MCF 10A (cell line): Measurements from ENCODE around the gene TREML4. TPM values are rescaled to one million over a fixed set of nuclear protein-coding genes. Genes with fewer than 3 reads are reported as not detected.
A peak's percentile ranks its signal among the peaks of the same experiment; 100 is the strongest.

ENCODE experiments used
- BruUV-seq: library from RNA; stranded (reverse); fragments of 400-500 nt; replicated peaks from 2 replicates; lab custom pipeline; 2021; lab: Mats Ljungman, UMichigan
- CTCF ChIA-PET: fragments of 300-600 bp; sonication (Branson Sonifier 250); formaldehyde crosslinking; extraction: SDS; loops from one replicate; lab custom pipeline; 2021; ENCODE audit warnings: antibody characterized with exemption, inconsistent platforms; lab: Yijun Ruan, JAX
- POLR2A ChIA-PET: fragments of 300-600, 350-650 bp; sonication (Branson Sonifier 250); formaldehyde crosslinking; extraction: SDS; loops from one replicate; lab custom pipeline; 2020; ENCODE audit warnings: antibody characterized with exemption, inconsistent platforms; lab: Yijun Ruan, JAX
- DNase-seq: peaks from one replicate; pipeline ENCODE4 v3.0.0-alpha.2; 2018; ENCODE audit not compliant: unreplicated experiment
- H3K27ac Mint-ChIP-seq: one replicate; pipeline ENCODE4 v1.8.0; 2022; ENCODE audit warnings: mild to moderate bottlenecking, low read depth, mixed read lengths; ENCODE audit not compliant: unreplicated experiment
- H3K27me3 Mint-ChIP-seq: one replicate; pipeline ENCODE4 v1.8.0; 2022; ENCODE audit warnings: mixed read lengths; ENCODE audit not compliant: insufficient read depth, unreplicated experiment
- H3K36me3 Mint-ChIP-seq: one replicate; pipeline ENCODE4 v1.8.0; 2022; ENCODE audit warnings: mild to moderate bottlenecking, moderate library complexity, mixed read lengths; ENCODE audit not compliant: insufficient read depth, unreplicated experiment
- H3K4me1 Mint-ChIP-seq: one replicate; pipeline ENCODE4 v1.8.0; 2022; ENCODE audit warnings: mixed read lengths; ENCODE audit not compliant: insufficient read depth, unreplicated experiment
- H3K4me3 Mint-ChIP-seq: one replicate; pipeline ENCODE4 v1.8.0; 2022; ENCODE audit warnings: mild to moderate bottlenecking, moderate library complexity, mixed read lengths; ENCODE audit not compliant: unreplicated experiment
- H3K9me3 Mint-ChIP-seq: one replicate; pipeline ENCODE4 v1.8.0; 2022; ENCODE audit warnings: mixed read lengths; ENCODE audit not compliant: unreplicated experiment
- CTCF ChIP-seq: fragments of 200-600 bp; IDR thresholded peaks from one replicate; pipeline ENCODE4 v1.8.0; 2022; ENCODE audit warnings: antibody characterized with exemption, mild to moderate bottlenecking; ENCODE audit not compliant: unreplicated experiment
- intact Hi-C: fragments of 100-400 bp; cut with micrococcal nuclease; formaldehyde crosslinking; loops from 2 replicates; pipeline ENCODE4 v1.14.1; 2022
- total RNA-seq: library from RNA; stranded (reverse); gene quantifications from 2 replicates; pipeline ENCODE4 v1.2.3, GENCODE V29; 2022

TREML4 gene
- total RNA-seq, 1 experiment from 2014 or later: not detected

- intact Hi-C loops: loop anchor here (1.0 kb wide), 1 partner anchor 39 kb away; no protein-coding TSS in a partner anchor
- peak; percentile 30 for TF ChIP-seq CTCF
- peak; percentile 79 for DNase-seq
- Mint-ChIP-seq H3K36me3 (no peaks in the 10 kb centered on the region), H3K9me3 (no peaks in the 10 kb centered on the region), H3K27ac (no peak overlapping the region), H3K4me1 (no peaks in the 10 kb centered on the region), H3K27me3 (no peaks in the 10 kb centered on the region), H3K4me3 (no peak overlapping the region)
- BruUV-seq: no TSS peak
- CTCF ChIA-PET: interaction anchor here (0.6 to 1.6 kb wide), 5 partner anchors 41 to 1891 kb away, joined by 3 to 6 read pairs (median 3); no protein-coding TSS in a partner anchor
- POLR2A ChIA-PET: no interaction called here
Observed at GRCh38 chr6:41278699-41279405, 50.7 kb downstream of the TREML4 start.

GRCh38 chr6:41280381-41281057 lies 52.4 kb downstream of the TREML4 start:
- intact Hi-C loops: no loop called here
- H3K27me3 Mint-ChIP-seq: no peaks in the 10 kb centered on the region
- H3K27ac Mint-ChIP-seq: no peak overlapping the region
- BruUV-seq: no TSS peak
- H3K4me3 Mint-ChIP-seq: no peak overlapping the region
- H3K36me3 Mint-ChIP-seq: no peaks in the 10 kb centered on the region
- no peaks in the 10 kb centered on the region for H3K9me3 Mint-ChIP-seq
- no peak for DNase-seq
- POLR2A ChIA-PET: no interaction called here
- H3K4me1 Mint-ChIP-seq: no peaks in the 10 kb centered on the region
- CTCF ChIA-PET: interaction anchor here (0.5 to 0.7 kb wide), 2 partner anchors 39 to 156 kb away, joined by 3 read pairs; no protein-coding TSS in a partner anchor
- no peak for TF ChIP-seq CTCF

GRCh38 chr6:41283600-41283999 lies 55.5 kb downstream of the TREML4 start:
- ChIA-PET CTCF (no interaction called here), POLR2A (no interaction called here)
- H3K36me3 Mint-ChIP-seq: no peaks in the 10 kb centered on the region
- BruUV-seq: no TSS peak
- H3K27ac Mint-ChIP-seq: no peak overlapping the region
- no peak overlapping the region for H3K4me3 Mint-ChIP-seq
- intact Hi-C loops: no loop called here
- peaks cover 16% of the 10 kb centered on the region for H3K4me1 Mint-ChIP-seq
- H3K27me3 Mint-ChIP-seq: no peaks in the 10 kb centered on the region
- H3K9me3 Mint-ChIP-seq: no peaks in the 10 kb centered on the region
- no peak for TF ChIP-seq CTCF
- no peak for DNase-seq

- Mint-ChIP-seq H3K36me3 (no peaks in the 10 kb centered on the region), H3K4me3 (no peak overlapping the region), H3K27me3 (no peaks in the 10 kb centered on the region), H3K27ac (no peak overlapping the region), H3K9me3 (no peaks in the 10 kb centered on the region), H3K4me1 (peaks cover 16% of the 10 kb centered on the region)
- peak; percentile 40 for DNase-seq
- no TSS peak for BruUV-seq
- no peak for TF ChIP-seq CTCF
- intact Hi-C loops: no loop called here
- POLR2A ChIA-PET: no interaction called here
- CTCF ChIA-PET: no interaction called here
Observed at GRCh38 chr6:41284726-41285125, 56.6 kb downstream of the TREML4 start.
